DND-41 (cell line): ENCODE results near the gene HIVEP2.

ENCODE experiments used
- ATAC-seq: fragments of 200-7000 bp; cut with Tn5 transposase; 3 replicates; pipeline ENCODE4 v1.9.1; 2021; ENCODE audit warnings: low read depth; ENCODE audit not compliant: insufficient read depth
- DNase-seq: peaks from one replicate; pipeline ENCODE4 v3.0.0-alpha.2; 2020
- H2AFZ ChIP-seq: 2 replicates; pipeline ENCODE4 v1.6.0; 2012; ENCODE audit warnings: low read depth, low read length
- H3K27ac ChIP-seq: 2 replicates; pipeline ENCODE4 v1.5.1; 2012; ENCODE audit warnings: low read length, inconsistent platforms
- H3K27me3 ChIP-seq: fragments of 200-600 bp; sonication (generic); 2 replicates; pipeline ENCODE4 v1.6.0; 2012; ENCODE audit warnings: low read length, mild to moderate bottlenecking, inconsistent platforms; ENCODE audit not compliant: insufficient read depth, poor library complexity
- H3K36me3 ChIP-seq: 2 replicates; pipeline ENCODE4 v1.5.1; 2012; ENCODE audit warnings: low read length, inconsistent platforms; ENCODE audit not compliant: insufficient read depth
- H3K4me1 ChIP-seq: 2 replicates; pipeline ENCODE4 v1.5.1; 2012; ENCODE audit warnings: mild to moderate bottlenecking, low read length; ENCODE audit not compliant: insufficient read depth
- H3K4me2 ChIP-seq: 2 replicates; pipeline ENCODE4 v1.6.0; 2012; ENCODE audit warnings: mild to moderate bottlenecking, moderate library complexity, low read length, inconsistent platforms; ENCODE audit not compliant: insufficient read depth
- H3K4me3 ChIP-seq, 2 experiments: fragments of 200-600 bp in 1 of 2; shearing (Covaris generic) in 1 of 2; 2 replicates each; pipeline ENCODE4 v1.5.1; 2012 to 2016; ENCODE audit warnings: inconsistent platforms in 2 of 2, low read length in 2 of 2, mild to moderate bottlenecking in 2 of 2, low read depth in 1 of 2, moderate library complexity in 1 of 2
- H3K79me2 ChIP-seq: 2 replicates; pipeline ENCODE4 v1.6.0; 2012; ENCODE audit warnings: low read length, inconsistent platforms; ENCODE audit not compliant: insufficient read depth
- H3K9ac ChIP-seq: 2 replicates; pipeline ENCODE4 v1.6.0; 2012; ENCODE audit warnings: low read depth, mild to moderate bottlenecking, inconsistent platforms, low read length, moderate library complexity
- H3K9me3 ChIP-seq: 2 replicates; pipeline ENCODE4 v1.5.1; 2012; ENCODE audit warnings: low read length, moderate library complexity, mild to moderate bottlenecking, inconsistent platforms; ENCODE audit not compliant: insufficient read depth, severe bottlenecking
- H4K20me1 ChIP-seq: 2 replicates; pipeline ENCODE4 v1.6.0; 2012; ENCODE audit warnings: low read length; ENCODE audit not compliant: insufficient read depth
- EZH2 ChIP-seq: IDR thresholded peaks from 3 replicates; pipeline ENCODE4 v1.6.1; 2012; ENCODE audit warnings: borderline replicate concordance, low read depth, mild to moderate bottlenecking, moderate library complexity, low read length, inconsistent platforms; ENCODE audit not compliant: severe bottlenecking
- TF ChIP-seq, protein P1 (sequence below): IDR thresholded peaks from 2 replicates; pipeline ENCODE4 v1.5.1; 2012; ENCODE audit warnings: borderline replicate concordance, low read length, moderate library complexity, mild to moderate bottlenecking; ENCODE audit not compliant: poor library complexity, severe bottlenecking; ENCODE audit errors: extremely low read depth

HIVEP2 gene

DNA sequence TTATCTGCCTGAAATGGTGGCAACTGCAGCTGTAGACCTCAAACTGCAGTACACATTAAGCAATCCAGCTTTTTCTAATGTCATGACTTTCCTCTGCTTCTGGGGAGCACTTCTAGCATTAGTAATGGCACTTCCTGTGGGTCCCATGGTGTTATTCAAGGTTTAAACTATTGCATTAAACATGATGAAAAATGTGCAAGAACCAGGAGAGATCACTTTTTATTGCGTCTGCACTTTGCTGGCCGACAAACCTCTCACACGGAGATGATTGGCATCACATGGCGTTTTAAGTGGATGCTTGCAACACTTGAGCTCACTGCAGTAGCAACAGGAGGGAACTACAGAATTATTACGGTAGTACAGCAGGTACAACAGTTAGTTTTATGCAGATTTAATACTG, 148.4 kb downstream of the HIVEP2 start:
- Histone ChIP-seq H2AFZ (no peak overlapping the region), H3K4me1 (no peaks in the 10 kb centered on the region), H3K36me3 (no peaks in the 10 kb centered on the region), H4K20me1 (no peaks in the 10 kb centered on the region), H3K27me3 (no peaks in the 10 kb centered on the region), H3K4me2 (no peak overlapping the region), H3K4me3 (no peak overlapping the region), H3K27ac (no peak overlapping the region), H3K9me3 (no peaks in the 10 kb centered on the region), H3K79me2 (no peaks in the 10 kb centered on the region), H3K9ac (no peak overlapping the region)
- no peak for DNase-seq
- TF ChIP-seq, protein P1, sequence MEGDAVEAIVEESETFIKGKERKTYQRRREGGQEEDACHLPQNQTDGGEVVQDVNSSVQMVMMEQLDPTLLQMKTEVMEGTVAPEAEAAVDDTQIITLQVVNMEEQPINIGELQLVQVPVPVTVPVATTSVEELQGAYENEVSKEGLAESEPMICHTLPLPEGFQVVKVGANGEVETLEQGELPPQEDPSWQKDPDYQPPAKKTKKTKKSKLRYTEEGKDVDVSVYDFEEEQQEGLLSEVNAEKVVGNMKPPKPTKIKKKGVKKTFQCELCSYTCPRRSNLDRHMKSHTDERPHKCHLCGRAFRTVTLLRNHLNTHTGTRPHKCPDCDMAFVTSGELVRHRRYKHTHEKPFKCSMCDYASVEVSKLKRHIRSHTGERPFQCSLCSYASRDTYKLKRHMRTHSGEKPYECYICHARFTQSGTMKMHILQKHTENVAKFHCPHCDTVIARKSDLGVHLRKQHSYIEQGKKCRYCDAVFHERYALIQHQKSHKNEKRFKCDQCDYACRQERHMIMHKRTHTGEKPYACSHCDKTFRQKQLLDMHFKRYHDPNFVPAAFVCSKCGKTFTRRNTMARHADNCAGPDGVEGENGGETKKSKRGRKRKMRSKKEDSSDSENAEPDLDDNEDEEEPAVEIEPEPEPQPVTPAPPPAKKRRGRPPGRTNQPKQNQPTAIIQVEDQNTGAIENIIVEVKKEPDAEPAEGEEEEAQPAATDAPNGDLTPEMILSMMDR, result no peak
- TF ChIP-seq EZH2, result no peak
- ATAC-seq, result no peak

DNA sequence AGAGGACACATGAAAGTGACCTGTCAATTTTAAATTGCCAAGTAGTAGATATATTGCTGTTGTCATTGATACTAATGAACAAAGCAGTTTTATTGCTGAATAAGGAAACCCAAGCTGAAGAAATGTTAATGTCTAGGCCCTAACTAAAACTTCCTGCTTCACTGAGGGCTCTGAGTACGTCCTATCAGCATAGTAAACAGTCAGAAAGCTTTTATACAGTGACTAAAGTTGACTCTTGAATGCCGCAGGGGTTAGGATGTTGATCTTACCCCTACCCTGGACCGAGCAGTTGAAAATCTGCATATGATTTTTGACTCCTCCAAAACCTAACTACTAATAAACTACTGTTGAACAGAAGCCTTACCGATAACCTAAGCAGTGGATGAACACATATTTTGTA, 149.0 kb downstream of the HIVEP2 start:
- Histone ChIP-seq H3K9ac (no peak overlapping the region), H3K9me3 (no peaks in the 10 kb centered on the region), H3K4me1 (no peaks in the 10 kb centered on the region), H3K36me3 (no peaks in the 10 kb centered on the region), H4K20me1 (no peaks in the 10 kb centered on the region), H3K27ac (no peak overlapping the region), H3K79me2 (no peaks in the 10 kb centered on the region), H3K4me2 (no peak overlapping the region), H2AFZ (no peak overlapping the region), H3K4me3 (no peak overlapping the region), H3K27me3 (no peaks in the 10 kb centered on the region)
- ATAC-seq (no peak), DNase-seq (no peak)
- TF ChIP-seq, protein P1, result no peak
- TF ChIP-seq EZH2, result no peak

DNA sequence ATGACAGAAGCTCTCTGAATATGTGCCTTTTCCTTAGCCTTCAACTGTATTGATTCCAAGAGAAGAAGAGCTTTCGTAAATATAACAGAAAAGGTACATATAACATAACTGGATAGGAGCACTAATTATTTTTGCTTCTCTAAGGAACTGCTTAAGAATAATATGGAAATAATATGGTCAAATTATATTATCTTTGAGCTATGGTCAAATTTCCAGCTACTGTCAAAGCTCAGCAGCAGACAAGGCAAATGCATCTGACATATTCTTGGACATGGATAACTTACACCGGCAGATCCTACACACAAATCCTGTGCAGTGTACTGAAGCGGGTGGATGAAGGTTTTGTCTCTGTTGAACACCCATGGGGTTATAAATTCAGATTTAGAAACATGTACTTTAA, 150.6 kb downstream of the HIVEP2 start:
- no peak overlapping the region for H3K4me2 ChIP-seq
- DNase-seq, result no peak
- H3K79me2 ChIP-seq, result no peaks in the 10 kb centered on the region
- H3K27ac ChIP-seq, result no peak overlapping the region
- H3K4me3 ChIP-seq, result no peak overlapping the region
- TF ChIP-seq EZH2, result no peak
- TF ChIP-seq, protein P1, result no peak
- H3K9me3 ChIP-seq, result no peaks in the 10 kb centered on the region
- no peak overlapping the region for H3K9ac ChIP-seq
- H4K20me1 ChIP-seq, result no peaks in the 10 kb centered on the region
- no peak for ATAC-seq
- no peaks in the 10 kb centered on the region for H3K36me3 ChIP-seq
- H2AFZ ChIP-seq, result no peak overlapping the region
- H3K27me3 ChIP-seq, result no peaks in the 10 kb centered on the region
- H3K4me1 ChIP-seq, result no peaks in the 10 kb centered on the region

DNA sequence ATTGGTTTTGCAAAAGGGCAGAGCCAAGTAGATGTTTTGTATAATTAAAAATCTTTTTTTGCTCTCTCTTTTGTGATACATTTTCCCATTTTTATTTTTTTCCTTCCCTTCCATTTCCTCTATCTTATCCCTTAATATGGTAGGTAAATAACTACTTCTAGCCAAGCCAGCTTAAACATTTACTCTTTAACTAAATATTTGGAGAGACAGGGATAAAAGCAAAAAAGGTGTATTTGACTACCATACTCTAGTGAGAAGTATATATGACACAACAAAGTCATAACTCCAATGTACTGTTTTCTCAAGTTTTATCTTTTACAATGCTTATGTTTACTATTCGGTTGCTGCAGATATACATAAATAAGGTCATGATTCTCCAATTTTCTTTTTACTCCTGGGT, 154.7 kb downstream of the HIVEP2 start:
- Histone ChIP-seq H3K36me3 (no peaks in the 10 kb centered on the region), H4K20me1 (no peaks in the 10 kb centered on the region), H3K9ac (no peak overlapping the region), H3K9me3 (no peaks in the 10 kb centered on the region), H3K27me3 (no peaks in the 10 kb centered on the region), H3K4me2 (no peak overlapping the region), H2AFZ (no peak overlapping the region), H3K27ac (no peak overlapping the region), H3K4me3 (no peak overlapping the region), H3K79me2 (no peaks in the 10 kb centered on the region), H3K4me1 (no peaks in the 10 kb centered on the region)
- TF ChIP-seq EZH2, result no peak
- TF ChIP-seq, protein P1, result no peak
- no peak for DNase-seq
- ATAC-seq, result no peak
